ENCODE data around the gene GCSAM. TPM values are rescaled to one million over a fixed set of nuclear protein-coding genes. Genes with fewer than 3 reads are reported as not detected.

Gene GCSAM
- polyA plus RNA-seq (2013, experiment 1 of 2), result not detected
- not detected for polyA plus RNA-seq (2013, experiment 2 of 2)

GRCh38 chr3:112132975-112133448, at the start of gene GCSAM:
TSS of gene GCSAM (minus strand) at chr3:112133248. CDS start at chr3:112133120, 128 bp downstream.
- H3K9ac ChIP-seq (ENCODE audit: low read length), result no peak within 1 kb of the TSS
- no CpG with 5 or more reads among the region's 5 CpGs for WGBS (ENCODE audit: extremely low coverage, insufficient coverage, low lambda C conversion rate)
- H3K4ac ChIP-seq (ENCODE audit: low read depth, low read length), result no peak within 1 kb of the TSS
- H4K8ac ChIP-seq (ENCODE audit: low read depth, low read length), result no peak within 1 kb of the TSS
- H3K27me3 ChIP-seq (ENCODE audit: insufficient read depth, low read length, poor library complexity), result no peaks in the 10 kb centered on the region
- peaks cover 4% of the 10 kb centered on the region for H3K4me1 ChIP-seq (ENCODE audit: control insufficient read depth, low read depth, low read length)
- no peaks in the 10 kb centered on the region for H3K79me2 ChIP-seq (ENCODE audit: control insufficient read depth, insufficient read depth, low read length)
- no peak within 1 kb of the TSS for H3K4me3 ChIP-seq (ENCODE audit: low read length)
- no peak within 1 kb of the TSS for H3K23ac ChIP-seq (ENCODE audit: low read length)
- H3K36me3 ChIP-seq (ENCODE audit: control insufficient read depth, insufficient read depth, low read length), result no peaks in the 10 kb centered on the region
- no peak within 1 kb of the TSS for H4K5ac ChIP-seq (ENCODE audit: low read length)
- H3K18ac ChIP-seq (ENCODE audit: low read length), result no peak within 1 kb of the TSS
- H3K79me1 ChIP-seq (ENCODE audit: low read length), result no peaks in the 10 kb centered on the region
- no peak for DNase-seq
- H3K56ac ChIP-seq (ENCODE audit: low read length), result no peak within 1 kb of the TSS
- no peak within 1 kb of the TSS for H3K4me2 ChIP-seq (ENCODE audit: low read length)
- no peak within 1 kb of the TSS for H2AK5ac ChIP-seq (ENCODE audit: low read length)
- no peak within 1 kb of the TSS for H2BK15ac ChIP-seq (replicated peaks; ENCODE audit: low read depth)
- no peak within 1 kb of the TSS for H3K27ac ChIP-seq (ENCODE audit: low read depth, low read length)
- H2BK120ac ChIP-seq (ENCODE audit: low read depth, low read length), result no peak within 1 kb of the TSS
- H2BK5ac ChIP-seq (ENCODE audit: low read length), result no peak within 1 kb of the TSS

- no peak overlapping the region for H3K56ac ChIP-seq (ENCODE audit: low read length)
- H3K4ac ChIP-seq (ENCODE audit: low read depth, low read length), result no peak overlapping the region
- H3K79me1 ChIP-seq (ENCODE audit: low read length), result no peaks in the 10 kb centered on the region
- H3K27ac ChIP-seq (ENCODE audit: low read depth, low read length), result no peak overlapping the region
- no peak overlapping the region for H2AK5ac ChIP-seq (ENCODE audit: low read length)
- no peak overlapping the region for H3K4me3 ChIP-seq (ENCODE audit: low read length)
- no CpG with 5 or more reads among the region's 6 CpGs for WGBS (ENCODE audit: extremely low coverage, insufficient coverage, low lambda C conversion rate)
- H3K27me3 ChIP-seq (ENCODE audit: insufficient read depth, low read length, poor library complexity), result no peaks in the 10 kb centered on the region
- H3K36me3 ChIP-seq (ENCODE audit: control insufficient read depth, insufficient read depth, low read length), result no peaks in the 10 kb centered on the region
- H2BK15ac ChIP-seq (replicated peaks; ENCODE audit: low read depth), result no peak overlapping the region
- H4K8ac ChIP-seq (ENCODE audit: low read depth, low read length), result no peak overlapping the region
- no peak overlapping the region for H3K9ac ChIP-seq (ENCODE audit: low read length)
- H2BK120ac ChIP-seq (ENCODE audit: low read depth, low read length), result no peak overlapping the region
- no peaks in the 10 kb centered on the region for H3K79me2 ChIP-seq (ENCODE audit: control insufficient read depth, insufficient read depth, low read length)
- no peak overlapping the region for H3K23ac ChIP-seq (ENCODE audit: low read length)
- no peak overlapping the region for H2BK5ac ChIP-seq (ENCODE audit: low read length)
- no peaks in the 10 kb centered on the region for H3K4me1 ChIP-seq (ENCODE audit: control insufficient read depth, low read depth, low read length)
- H3K18ac ChIP-seq (ENCODE audit: low read length), result no peak overlapping the region
- H4K5ac ChIP-seq (ENCODE audit: low read length), result no peak overlapping the region
- no peak for DNase-seq
- no peak overlapping the region for H3K4me2 ChIP-seq (ENCODE audit: low read length)
Observed at GRCh38 chr3:112175646-112176045, 42.6 kb upstream of the GCSAM start.

GRCh38 chr3:112175037-112175436, 42.0 kb upstream of the GCSAM start:
- no peak for DNase-seq
- Histone ChIP-seq H3K27me3 (ENCODE audit: insufficient read depth, low read length, poor library complexity) (no peaks in the 10 kb centered on the region), H3K56ac (ENCODE audit: low read length) (no peak overlapping the region), H2BK15ac (replicated peaks; ENCODE audit: low read depth) (no peak overlapping the region), H3K36me3 (ENCODE audit: control insufficient read depth, insufficient read depth, low read length) (no peaks in the 10 kb centered on the region), H2AK5ac (ENCODE audit: low read length) (no peak overlapping the region), H3K23ac (ENCODE audit: low read length) (no peak overlapping the region), H2BK5ac (ENCODE audit: low read length) (no peak overlapping the region), H3K18ac (ENCODE audit: low read length) (no peak overlapping the region), H3K27ac (ENCODE audit: low read depth, low read length) (no peak overlapping the region), H3K4me2 (ENCODE audit: low read length) (no peak overlapping the region), H3K79me2 (ENCODE audit: control insufficient read depth, insufficient read depth, low read length) (no peaks in the 10 kb centered on the region), H3K4ac (ENCODE audit: low read depth, low read length) (no peak overlapping the region), H3K4me3 (ENCODE audit: low read length) (no peak overlapping the region), H2BK120ac (ENCODE audit: low read depth, low read length) (no peak overlapping the region), H4K5ac (ENCODE audit: low read length) (no peak overlapping the region), H4K8ac (ENCODE audit: low read depth, low read length) (no peak overlapping the region), H3K79me1 (ENCODE audit: low read length) (no peaks in the 10 kb centered on the region), H3K4me1 (ENCODE audit: control insufficient read depth, low read depth, low read length) (no peaks in the 10 kb centered on the region), H3K9ac (ENCODE audit: low read length) (no peak overlapping the region)
- WGBS (ENCODE audit: extremely low coverage, insufficient coverage, low lambda C conversion rate), result no CpG with 5 or more reads among the region's 5 CpGs

GRCh38 chr3:112171144-112171543, 38.1 kb upstream of the GCSAM start:
- Histone ChIP-seq H3K4me1 (ENCODE audit: control insufficient read depth, low read depth, low read length) (no peaks in the 10 kb centered on the region), H2BK120ac (ENCODE audit: low read depth, low read length) (no peak overlapping the region), H3K4me2 (ENCODE audit: low read length) (no peak overlapping the region), H3K79me2 (ENCODE audit: control insufficient read depth, insufficient read depth, low read length) (no peaks in the 10 kb centered on the region), H3K4me3 (ENCODE audit: low read length) (no peak overlapping the region), H3K56ac (ENCODE audit: low read length) (no peak overlapping the region), H3K18ac (ENCODE audit: low read length) (no peak overlapping the region), H3K23ac (ENCODE audit: low read length) (no peak overlapping the region), H3K4ac (ENCODE audit: low read depth, low read length) (no peak overlapping the region), H2AK5ac (ENCODE audit: low read length) (no peak overlapping the region), H3K27me3 (ENCODE audit: insufficient read depth, low read length, poor library complexity) (no peaks in the 10 kb centered on the region), H4K8ac (ENCODE audit: low read depth, low read length) (no peak overlapping the region), H3K9ac (ENCODE audit: low read length) (no peak overlapping the region), H2BK5ac (ENCODE audit: low read length) (no peak overlapping the region), H3K36me3 (ENCODE audit: control insufficient read depth, insufficient read depth, low read length) (no peaks in the 10 kb centered on the region), H4K5ac (ENCODE audit: low read length) (no peak overlapping the region), H3K79me1 (ENCODE audit: low read length) (no peaks in the 10 kb centered on the region), H3K27ac (ENCODE audit: low read depth, low read length) (no peak overlapping the region), H2BK15ac (replicated peaks; ENCODE audit: low read depth) (no peak overlapping the region)
- no peak for DNase-seq
- WGBS (ENCODE audit: extremely low coverage, insufficient coverage, low lambda C conversion rate), result no CpG with 5 or more reads among the region's 3 CpGs

GRCh38 chr3:112170046-112170445, 37.0 kb upstream of the GCSAM start:
- Histone ChIP-seq H3K18ac (ENCODE audit: low read length) (no peak overlapping the region), H3K27me3 (ENCODE audit: insufficient read depth, low read length, poor library complexity) (no peaks in the 10 kb centered on the region), H2BK15ac (replicated peaks; ENCODE audit: low read depth) (no peak overlapping the region), H3K36me3 (ENCODE audit: control insufficient read depth, insufficient read depth, low read length) (no peaks in the 10 kb centered on the region), H3K9ac (ENCODE audit: low read length) (no peak overlapping the region), H2AK5ac (ENCODE audit: low read length) (no peak overlapping the region), H3K4ac (ENCODE audit: low read depth, low read length) (no peak overlapping the region), H4K5ac (ENCODE audit: low read length) (no peak overlapping the region), H2BK120ac (ENCODE audit: low read depth, low read length) (no peak overlapping the region), H4K8ac (ENCODE audit: low read depth, low read length) (no peak overlapping the region), H3K27ac (ENCODE audit: low read depth, low read length) (no peak overlapping the region), H3K56ac (ENCODE audit: low read length) (no peak overlapping the region), H3K23ac (ENCODE audit: low read length) (no peak overlapping the region), H3K79me2 (ENCODE audit: control insufficient read depth, insufficient read depth, low read length) (no peaks in the 10 kb centered on the region), H3K79me1 (ENCODE audit: low read length) (no peaks in the 10 kb centered on the region), H3K4me3 (ENCODE audit: low read length) (no peak overlapping the region), H3K4me2 (ENCODE audit: low read length) (no peak overlapping the region), H2BK5ac (ENCODE audit: low read length) (no peak overlapping the region), H3K4me1 (ENCODE audit: control insufficient read depth, low read depth, low read length) (no peaks in the 10 kb centered on the region)
- WGBS (ENCODE audit: extremely low coverage, insufficient coverage, low lambda C conversion rate), result no CpG with 5 or more reads among the region's 2 CpGs
- DNase-seq, result no peak

- Histone ChIP-seq H2BK120ac (ENCODE audit: low read depth, low read length) (no peak overlapping the region), H3K79me2 (ENCODE audit: control insufficient read depth, insufficient read depth, low read length) (no peaks in the 10 kb centered on the region), H3K56ac (ENCODE audit: low read length) (no peak overlapping the region), H2AK5ac (ENCODE audit: low read length) (no peak overlapping the region), H3K4me1 (ENCODE audit: control insufficient read depth, low read depth, low read length) (no peaks in the 10 kb centered on the region), H4K5ac (ENCODE audit: low read length) (no peak overlapping the region), H3K27ac (ENCODE audit: low read depth, low read length) (no peak overlapping the region), H3K23ac (ENCODE audit: low read length) (no peak overlapping the region), H4K8ac (ENCODE audit: low read depth, low read length) (no peak overlapping the region), H3K9ac (ENCODE audit: low read length) (no peak overlapping the region), H3K36me3 (ENCODE audit: control insufficient read depth, insufficient read depth, low read length) (no peaks in the 10 kb centered on the region), H3K79me1 (ENCODE audit: low read length) (no peaks in the 10 kb centered on the region), H3K4me2 (ENCODE audit: low read length) (no peak overlapping the region), H3K18ac (ENCODE audit: low read length) (no peak overlapping the region), H3K27me3 (ENCODE audit: insufficient read depth, low read length, poor library complexity) (no peaks in the 10 kb centered on the region), H3K4me3 (ENCODE audit: low read length) (no peak overlapping the region), H2BK5ac (ENCODE audit: low read length) (no peak overlapping the region), H2BK15ac (replicated peaks; ENCODE audit: low read depth) (no peak overlapping the region), H3K4ac (ENCODE audit: low read depth, low read length) (no peak overlapping the region)
- DNase-seq, result no peak
- WGBS (ENCODE audit: extremely low coverage, insufficient coverage, low lambda C conversion rate), result no CpG with 5 or more reads among the region's 2 CpGs
Observed at GRCh38 chr3:112167758-112168157, 34.7 kb upstream of the GCSAM start.

All from mesendoderm (in vitro differentiated cells).